ENCODE measurements around the gene CRHR1.

CRHR1 gene

DNA sequence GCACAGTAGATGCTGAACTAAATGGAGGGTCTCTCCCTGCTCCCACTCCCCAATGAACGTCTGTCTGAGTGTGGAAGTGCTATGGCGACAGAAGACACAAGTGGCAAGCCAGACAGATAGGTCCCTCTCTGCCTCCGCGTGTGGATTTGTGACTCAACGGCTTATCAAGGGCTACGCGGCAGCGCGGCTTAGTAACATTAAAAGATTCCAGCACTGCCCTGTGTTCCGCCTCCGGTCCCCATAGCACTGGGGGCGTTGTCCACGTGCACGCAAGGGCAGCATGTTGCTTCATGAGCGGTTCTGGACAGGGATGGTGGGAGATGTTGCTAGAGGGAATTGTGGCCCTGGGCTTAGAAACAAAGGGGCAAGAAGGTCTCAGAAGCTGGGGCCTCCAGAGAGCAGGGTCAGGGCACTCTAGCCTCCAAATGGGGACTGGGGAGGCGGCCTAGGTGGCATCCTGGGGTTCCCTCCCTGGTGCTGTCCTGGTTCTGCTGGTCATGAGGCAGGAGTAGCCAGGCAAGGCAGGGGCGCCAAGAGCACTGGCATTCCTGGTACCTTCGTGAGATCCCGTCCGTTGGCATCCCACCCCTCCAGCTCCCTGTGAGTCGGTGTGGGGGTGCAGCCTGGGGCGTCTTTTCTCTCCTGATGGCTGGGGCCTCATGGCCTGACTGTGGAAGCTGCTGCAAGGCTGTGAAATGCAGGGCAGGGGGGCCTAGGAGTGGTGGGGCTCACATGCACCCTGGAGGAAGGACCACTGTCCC is 9.1 kb downstream of the CRHR1 start:
- H3K79me2 ChIP-seq: no peaks in the 10 kb centered on the region
- TF ChIP-seq, protein P1, sequence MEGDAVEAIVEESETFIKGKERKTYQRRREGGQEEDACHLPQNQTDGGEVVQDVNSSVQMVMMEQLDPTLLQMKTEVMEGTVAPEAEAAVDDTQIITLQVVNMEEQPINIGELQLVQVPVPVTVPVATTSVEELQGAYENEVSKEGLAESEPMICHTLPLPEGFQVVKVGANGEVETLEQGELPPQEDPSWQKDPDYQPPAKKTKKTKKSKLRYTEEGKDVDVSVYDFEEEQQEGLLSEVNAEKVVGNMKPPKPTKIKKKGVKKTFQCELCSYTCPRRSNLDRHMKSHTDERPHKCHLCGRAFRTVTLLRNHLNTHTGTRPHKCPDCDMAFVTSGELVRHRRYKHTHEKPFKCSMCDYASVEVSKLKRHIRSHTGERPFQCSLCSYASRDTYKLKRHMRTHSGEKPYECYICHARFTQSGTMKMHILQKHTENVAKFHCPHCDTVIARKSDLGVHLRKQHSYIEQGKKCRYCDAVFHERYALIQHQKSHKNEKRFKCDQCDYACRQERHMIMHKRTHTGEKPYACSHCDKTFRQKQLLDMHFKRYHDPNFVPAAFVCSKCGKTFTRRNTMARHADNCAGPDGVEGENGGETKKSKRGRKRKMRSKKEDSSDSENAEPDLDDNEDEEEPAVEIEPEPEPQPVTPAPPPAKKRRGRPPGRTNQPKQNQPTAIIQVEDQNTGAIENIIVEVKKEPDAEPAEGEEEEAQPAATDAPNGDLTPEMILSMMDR (IDR thresholded peaks at IDR 0.05): no peak
- no peak overlapping the region for H3K27ac ChIP-seq
- H3K4me2 ChIP-seq (ENCODE audit: low read length): no peak overlapping the region
- H2AFZ ChIP-seq: no peak overlapping the region
- no peak overlapping the region for H3K4me3 ChIP-seq (ENCODE audit: low read depth, low read length)
- H3K4me1 ChIP-seq: peaks cover 9% of the 10 kb centered on the region
- H3K9ac ChIP-seq: no peak overlapping the region
- no peaks in the 10 kb centered on the region for H3K27me3 ChIP-seq (ENCODE audit: control insufficient read depth, insufficient read depth, low read length)
- H3K9me3 ChIP-seq (ENCODE audit: control insufficient read depth, low read length): no peaks in the 10 kb centered on the region
- H3K36me3 ChIP-seq (ENCODE audit: control insufficient read depth, insufficient read depth, low read length): no peaks in the 10 kb centered on the region

DNA sequence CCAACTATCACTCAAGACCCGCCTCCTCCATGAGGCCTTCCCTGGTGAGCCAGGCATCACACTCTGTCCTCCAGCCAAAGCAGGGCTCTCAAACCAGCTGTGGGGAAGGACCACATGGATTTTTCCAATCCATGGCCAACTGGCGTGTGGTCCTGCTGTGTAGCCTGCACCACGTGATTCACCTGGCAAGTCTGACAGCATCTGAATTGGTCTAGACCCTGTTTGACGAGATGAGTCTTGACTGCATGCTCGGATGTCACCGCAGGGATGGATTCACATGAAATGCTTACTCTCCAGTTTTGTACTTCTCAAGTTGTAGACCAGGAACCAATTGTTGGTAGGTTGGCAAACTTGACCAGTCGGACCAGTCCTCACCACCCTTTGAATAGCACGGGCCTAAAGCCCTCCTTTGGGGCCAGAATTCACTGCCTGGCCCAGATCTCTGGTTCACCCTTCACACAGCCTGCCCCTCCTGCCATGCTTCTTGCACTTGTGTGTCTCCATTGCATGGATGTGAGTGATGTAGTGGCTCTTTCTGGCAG is 9.9 kb downstream of the CRHR1 start:
- Histone ChIP-seq H3K27ac (no peak overlapping the region), H3K4me1 (peaks cover 9% of the 10 kb centered on the region), H3K27me3 (ENCODE audit: control insufficient read depth, insufficient read depth, low read length) (no peaks in the 10 kb centered on the region), H2AFZ (no peak overlapping the region), H3K4me2 (ENCODE audit: low read length) (no peak overlapping the region), H3K79me2 (no peaks in the 10 kb centered on the region), H3K4me3 (ENCODE audit: low read depth, low read length) (no peak overlapping the region), H3K36me3 (ENCODE audit: control insufficient read depth, insufficient read depth, low read length) (no peaks in the 10 kb centered on the region), H3K9ac (no peak overlapping the region), H3K9me3 (ENCODE audit: control insufficient read depth, low read length) (no peaks in the 10 kb centered on the region)
- TF ChIP-seq, protein P1 (IDR thresholded peaks at IDR 0.05): no peak

DNA sequence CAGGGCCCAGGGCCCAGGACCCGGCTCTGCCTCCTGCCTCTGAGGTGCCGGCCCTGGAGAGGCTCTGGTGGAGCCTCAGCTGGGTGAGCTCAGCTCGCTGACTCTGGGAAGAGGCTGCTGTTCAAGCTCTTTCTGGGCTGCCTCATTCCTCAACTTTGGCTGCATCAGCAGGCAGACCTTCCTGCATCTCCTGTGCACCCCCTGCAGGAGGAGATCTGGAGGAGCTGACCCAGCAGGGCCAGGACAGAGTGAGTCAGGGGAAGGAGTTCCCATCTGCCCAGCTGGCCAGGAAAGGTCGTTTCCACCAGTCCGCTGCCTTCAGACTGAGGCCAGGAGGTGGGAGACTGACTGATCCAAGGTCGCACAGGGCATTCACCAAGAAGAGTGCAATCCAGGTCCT is 10.7 kb downstream of the CRHR1 start:
- H3K4me1 ChIP-seq: peaks cover 9% of the 10 kb centered on the region
- H3K36me3 ChIP-seq (ENCODE audit: control insufficient read depth, insufficient read depth, low read length): no peaks in the 10 kb centered on the region
- H3K4me3 ChIP-seq (ENCODE audit: low read depth, low read length): no peak overlapping the region
- no peak overlapping the region for H2AFZ ChIP-seq
- TF ChIP-seq, protein P1 (IDR thresholded peaks at IDR 0.05): peak; percentile 19
- H3K9me3 ChIP-seq (ENCODE audit: control insufficient read depth, low read length): no peaks in the 10 kb centered on the region
- H3K27me3 ChIP-seq (ENCODE audit: control insufficient read depth, insufficient read depth, low read length): no peaks in the 10 kb centered on the region
- H3K4me2 ChIP-seq (ENCODE audit: low read length): no peak overlapping the region
- no peaks in the 10 kb centered on the region for H3K79me2 ChIP-seq
- no peak overlapping the region for H3K9ac ChIP-seq
- no peak overlapping the region for H3K27ac ChIP-seq

DNA sequence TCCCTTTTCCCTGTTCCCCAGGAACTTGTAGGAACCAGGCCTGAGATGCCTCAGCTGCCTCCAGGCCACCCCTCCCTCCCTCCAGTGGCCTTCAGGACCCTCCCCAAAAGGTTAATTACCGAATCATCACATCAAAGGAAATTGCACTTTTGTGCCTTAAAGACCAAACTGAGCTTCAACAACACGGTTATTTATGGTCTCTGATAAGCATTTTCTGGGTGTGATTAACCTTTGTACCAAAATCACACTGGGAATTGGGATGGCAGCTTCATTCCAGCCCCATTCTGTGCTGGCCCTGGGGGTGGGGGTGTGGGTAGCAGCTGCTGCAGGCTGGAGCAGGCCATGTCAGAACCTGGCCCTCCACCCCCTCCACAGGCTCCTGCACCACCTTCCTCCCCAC is 16.7 kb downstream of the CRHR1 start:
- Histone ChIP-seq H3K27me3 (ENCODE audit: control insufficient read depth, insufficient read depth, low read length) (no peaks in the 10 kb centered on the region), H3K4me1 (no peaks in the 10 kb centered on the region), H3K36me3 (ENCODE audit: control insufficient read depth, insufficient read depth, low read length) (no peaks in the 10 kb centered on the region), H3K27ac (no peak overlapping the region), H3K4me3 (ENCODE audit: low read depth, low read length) (no peak overlapping the region), H3K9ac (no peak overlapping the region), H2AFZ (no peak overlapping the region), H3K9me3 (ENCODE audit: control insufficient read depth, low read length) (no peaks in the 10 kb centered on the region), H3K79me2 (no peaks in the 10 kb centered on the region), H3K4me2 (ENCODE audit: low read length) (no peak overlapping the region)
- TF ChIP-seq, protein P1 (IDR thresholded peaks at IDR 0.05): no peak

DNA sequence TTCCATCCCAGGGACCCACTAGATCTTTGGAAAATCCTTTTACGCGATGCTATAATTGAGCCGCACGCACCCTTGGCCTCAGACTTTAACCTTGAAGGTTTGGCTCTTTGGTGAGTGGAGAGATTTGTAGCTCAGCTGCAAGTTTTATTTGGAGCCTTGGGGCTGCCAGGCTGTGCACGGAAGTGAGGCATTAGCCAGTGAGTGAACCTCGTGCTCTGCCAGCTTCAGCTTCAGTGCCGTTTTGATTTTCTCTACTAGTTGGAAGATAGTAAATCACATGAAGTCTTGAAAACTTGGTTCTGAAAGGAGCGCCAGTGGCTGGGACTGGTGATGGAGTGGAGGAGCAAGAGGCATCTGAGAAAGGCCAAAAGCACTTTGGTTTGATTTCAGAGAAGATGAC is 17.3 kb downstream of the CRHR1 start:
- Histone ChIP-seq H3K36me3 (ENCODE audit: control insufficient read depth, insufficient read depth, low read length) (no peaks in the 10 kb centered on the region), H3K27me3 (ENCODE audit: control insufficient read depth, insufficient read depth, low read length) (no peaks in the 10 kb centered on the region), H3K79me2 (no peaks in the 10 kb centered on the region), H3K4me1 (no peaks in the 10 kb centered on the region), H3K27ac (no peak overlapping the region), H3K4me2 (ENCODE audit: low read length) (no peak overlapping the region), H3K9ac (no peak overlapping the region), H3K9me3 (ENCODE audit: control insufficient read depth, low read length) (no peaks in the 10 kb centered on the region), H2AFZ (no peak overlapping the region), H3K4me3 (ENCODE audit: low read depth, low read length) (no peak overlapping the region)
- TF ChIP-seq, protein P1 (IDR thresholded peaks at IDR 0.05): no peak
